IMR-90 (cell line): Measurements from ENCODE around the gene TSC22D3. TPM values are rescaled to one million over a fixed set of nuclear protein-coding genes. Genes with fewer than 3 reads are reported as not detected.

ENCODE experiments used
- ATAC-seq: fragments of 200-7000 bp; cut with Tn5 transposase; 2 replicates; pipeline ENCODE4 v1.9.1; 2020; ENCODE audit warnings: low read depth, mild to moderate bottlenecking, moderate library complexity
- BruUV-seq: library from RNA; stranded (reverse); fragments of 400-500 nt; replicated peaks from 2 replicates; lab custom pipeline; 2021; lab: Mats Ljungman, UMichigan
- CTCF ChIA-PET: fragments of 300-600 bp; formaldehyde crosslinking; extraction: SDS; loops from one replicate; lab custom pipeline; 2021; ENCODE audit warnings: antibody characterized with exemption; lab: Yijun Ruan, JAX
- POLR2A ChIA-PET: fragments of 300-600 bp; sonication (Branson Sonifier 250); formaldehyde crosslinking; loops from one replicate; lab custom pipeline; 2022; ENCODE audit warnings: antibody characterized with exemption; ENCODE audit not compliant: unreplicated experiment; lab: Charles Lee
- DNase-seq: peaks from one replicate; pipeline ENCODE4 v3.0.0; 2013
- H2AFZ ChIP-seq: replicated peaks from 2 replicates; pipeline ENCODE3; 2013; ENCODE audit warnings: low read length, mild to moderate bottlenecking; ENCODE audit not compliant: poor library complexity
- H2AK5ac ChIP-seq: 2 replicates; pipeline ENCODE4 v1.6.1; 2013; ENCODE audit warnings: low read depth, low read length, inconsistent platforms
- H2AK9ac ChIP-seq: replicated peaks from 2 replicates; pipeline ENCODE3; 2013; ENCODE audit warnings: mild to moderate bottlenecking, low read depth, low read length, moderate library complexity; ENCODE audit not compliant: poor library complexity
- H2BK120ac ChIP-seq: 2 replicates; pipeline ENCODE4 v1.6.1; 2013; ENCODE audit warnings: low read depth, low read length, inconsistent platforms
- H2BK15ac ChIP-seq: 3 replicates; pipeline ENCODE4 v1.6.1; 2013; ENCODE audit warnings: low read depth, low read length, inconsistent platforms
- H2BK20ac ChIP-seq: 2 replicates; pipeline ENCODE4 v1.6.1; 2013; ENCODE audit warnings: low read depth, mild to moderate bottlenecking, inconsistent platforms, low read length, moderate library complexity
- H2BK5ac ChIP-seq: 2 replicates; pipeline ENCODE4 v1.6.1; 2013; ENCODE audit warnings: mild to moderate bottlenecking, low read depth, low read length, inconsistent platforms; ENCODE audit not compliant: poor library complexity, severe bottlenecking
- H3K14ac ChIP-seq: replicated peaks from 2 replicates; pipeline ENCODE4 v1.6.1; 2013; ENCODE audit warnings: low read depth, low read length, inconsistent platforms
- H3K18ac ChIP-seq: 2 replicates; pipeline ENCODE4 v1.6.1; 2013; ENCODE audit warnings: low read depth, low read length, control low read depth
- H3K23ac ChIP-seq: 2 replicates; pipeline ENCODE4 v1.6.1; 2013; ENCODE audit warnings: low read depth, low read length, inconsistent platforms
- H3K27ac ChIP-seq: 2 replicates; pipeline ENCODE4 v1.5.1; 2013; ENCODE audit warnings: mild to moderate bottlenecking, control low read depth, low read length; ENCODE audit not compliant: insufficient read depth
- H3K27me3 ChIP-seq: 2 replicates; pipeline ENCODE4 v1.6.1; 2013; ENCODE audit warnings: low read length; ENCODE audit not compliant: control insufficient read depth, insufficient read depth
- H3K36me3 ChIP-seq: 2 replicates; pipeline ENCODE4 v1.6.1; 2013; ENCODE audit warnings: low read length, mixed read lengths; ENCODE audit not compliant: control insufficient read depth, insufficient read depth
- H3K4ac ChIP-seq: 2 replicates; pipeline ENCODE4 v1.6.1; 2013; ENCODE audit warnings: low read depth, low read length, inconsistent platforms
- H3K4me1 ChIP-seq: 2 replicates; pipeline ENCODE4 v1.6.1; 2013; ENCODE audit warnings: low read length, mixed read lengths; ENCODE audit not compliant: control insufficient read depth, insufficient read depth
- H3K4me2 ChIP-seq: 2 replicates; pipeline ENCODE4 v1.6.1; 2013; ENCODE audit warnings: low read depth, mild to moderate bottlenecking, control low read depth, low read length, moderate library complexity
- H3K4me3 ChIP-seq: 2 replicates; pipeline ENCODE4 v1.5.1; 2013; ENCODE audit warnings: low read depth, mild to moderate bottlenecking, control low read depth, low read length, moderate library complexity; ENCODE audit not compliant: insufficient read depth
- H3K56ac ChIP-seq: 2 replicates; pipeline ENCODE4 v1.6.1; 2013; ENCODE audit warnings: low read length, inconsistent platforms; ENCODE audit not compliant: insufficient read depth; ENCODE audit errors: extremely low read depth
- H3K79me1 ChIP-seq, 2 experiments: 2 replicates each; pipeline ENCODE4 v1.6.1; 2013; ENCODE audit warnings: low read length in 2 of 2, inconsistent platforms in 1 of 2, low read depth in 1 of 2
- H3K9ac ChIP-seq: 2 replicates; pipeline ENCODE4 v1.6.1; 2013; ENCODE audit warnings: low read depth, low read length, control low read depth
- H3K9me1 ChIP-seq: 2 replicates; pipeline ENCODE4 v1.6.1; 2013; ENCODE audit warnings: low read length, inconsistent platforms; ENCODE audit not compliant: insufficient read depth
- H3K9me3 ChIP-seq: 2 replicates; pipeline ENCODE4 v1.6.1; 2013; ENCODE audit warnings: low read length; ENCODE audit not compliant: control insufficient read depth, insufficient read depth
- H4K20me1 ChIP-seq: 2 replicates; pipeline ENCODE4 v1.6.1; 2013; ENCODE audit warnings: low read length, inconsistent platforms; ENCODE audit not compliant: insufficient read depth
- H4K5ac ChIP-seq: 2 replicates; pipeline ENCODE4 v1.6.1; 2013; ENCODE audit warnings: mild to moderate bottlenecking, low read depth, low read length, control low read depth
- H4K8ac ChIP-seq, 2 experiments: 2 replicates each; pipeline ENCODE4 v1.6.1; 2013; ENCODE audit warnings: low read depth in 2 of 2, low read length in 2 of 2, control low read depth in 1 of 2, inconsistent platforms in 1 of 2
- H4K91ac ChIP-seq: 2 replicates; pipeline ENCODE4 v1.6.1; 2013; ENCODE audit warnings: low read depth, low read length, inconsistent platforms; ENCODE audit not compliant: insufficient read depth
- BHLHE40 ChIP-seq: fragments of 150-350 bp; IDR thresholded peaks from 2 replicates; pipeline ENCODE4 v1.6.1; 2016; ENCODE audit warnings: mild to moderate bottlenecking, low read depth, low read length
- CEBPB ChIP-seq: IDR thresholded peaks from 2 replicates; pipeline ENCODE4 v1.6.1; 2012; ENCODE audit warnings: low read depth, low read length, improper control_type of control experiment
- CHD1 ChIP-seq: IDR thresholded peaks from 2 replicates; pipeline ENCODE4 v1.6.1; 2012; ENCODE audit warnings: low read depth, low read length, improper control_type of control experiment
- FOS ChIP-seq: fragments of 150-350 bp; IDR thresholded peaks from 2 replicates; pipeline ENCODE4 v1.6.1; 2016; ENCODE audit warnings: low read depth, low read length
- MAFK ChIP-seq: IDR thresholded peaks from 2 replicates; pipeline ENCODE4 v1.6.1; 2012; ENCODE audit warnings: low read depth, low read length, improper control_type of control experiment
- MAZ ChIP-seq: IDR thresholded peaks from 2 replicates; pipeline ENCODE4 v1.6.1; 2012; ENCODE audit warnings: low read depth, mild to moderate bottlenecking, low read length, improper control_type of control experiment, moderate library complexity, borderline replicate concordance
- NFE2L2 ChIP-seq: fragments of 150-350 bp; IDR thresholded peaks from 2 replicates; pipeline ENCODE4 v1.6.1; 2016; ENCODE audit warnings: low read depth, mild to moderate bottlenecking, low read length
- POLR2A ChIP-seq: IDR thresholded peaks from 2 replicates; pipeline ENCODE4 v1.6.1; 2012; ENCODE audit warnings: mild to moderate bottlenecking, low read depth, low read length
- SMC3 ChIP-seq: fragments of 150-350 bp; IDR thresholded peaks from 2 replicates; pipeline ENCODE4 v1.6.1; 2016; ENCODE audit warnings: low read depth, mild to moderate bottlenecking, antibody characterized with exemption, low read length, moderate library complexity
- WGBS, 2 experiments: methylation state at CpG; one replicate each; pipeline versions ENCODE4 v1.1.5 to v1.1.7; 2013; ENCODE audit warnings: missing lambda C conversion rate in 2 of 2; ENCODE audit not compliant: insufficient read length in 1 of 2; ENCODE audit errors: extremely low coverage in 2 of 2; 5-methylcytosine and 5-hydroxymethylcytosine counted together
- dilution Hi-C: fragments of 300-500 bp; cut with HindIII; formaldehyde crosslinking; loops from one replicate; pipeline ENCODE4 v1.14.3; 2018; ENCODE audit warnings: low sequenced_read_pairs; ENCODE audit not compliant: unreplicated experiment
- in situ Hi-C: fragments of 300-500 bp; cut with MboI; formaldehyde crosslinking; loops from 3 replicates; pipeline ENCODE4 v1.14.3; 2019; ENCODE audit warnings: low sequenced_read_pairs, inconsistent platforms, mixed read lengths
- intact Hi-C: fragments of 100-400 bp; cut with micrococcal nuclease; formaldehyde crosslinking; loops from 2 replicates; pipeline ENCODE4 v1.10.0; 2022
- polyA plus RNA-seq, 3 experiments: library from polyadenylated mRNA; depleted of rRNA; stranded (reverse); fragments of >200 nt; gene quantifications; 2 replicates each; pipeline ENCODE4 v1.2.3, GENCODE V29; 2012; ENCODE audit warnings: low replicate concordance in 1 of 3
- total RNA-seq: library from RNA; depleted of rRNA; stranded (reverse); fragments of >200 nt; gene quantifications from 2 replicates; pipeline ENCODE4 v1.2.3, GENCODE V29; 2012
- TF ChIP-seq, protein P1 (sequence below): fragments of 150-350 bp; IDR thresholded peaks from 2 replicates; pipeline ENCODE4 v1.6.1; 2017; ENCODE audit warnings: mild to moderate bottlenecking, antibody characterized with exemption, low read length, low read depth
- TF ChIP-seq, protein P2 (sequence below): conservative IDR thresholded peaks from 2 replicates; pipeline ENCODE4 v1.5.1; 2012; ENCODE audit warnings: mild to moderate bottlenecking, low read depth, low read length, improper control_type of control experiment

TSC22D3 gene
- total and polyA plus RNA-seq, 2 of the 4 experiments (the other 2 are of a cell fraction) = 9.9 to 14.0 TPM

DNA sequence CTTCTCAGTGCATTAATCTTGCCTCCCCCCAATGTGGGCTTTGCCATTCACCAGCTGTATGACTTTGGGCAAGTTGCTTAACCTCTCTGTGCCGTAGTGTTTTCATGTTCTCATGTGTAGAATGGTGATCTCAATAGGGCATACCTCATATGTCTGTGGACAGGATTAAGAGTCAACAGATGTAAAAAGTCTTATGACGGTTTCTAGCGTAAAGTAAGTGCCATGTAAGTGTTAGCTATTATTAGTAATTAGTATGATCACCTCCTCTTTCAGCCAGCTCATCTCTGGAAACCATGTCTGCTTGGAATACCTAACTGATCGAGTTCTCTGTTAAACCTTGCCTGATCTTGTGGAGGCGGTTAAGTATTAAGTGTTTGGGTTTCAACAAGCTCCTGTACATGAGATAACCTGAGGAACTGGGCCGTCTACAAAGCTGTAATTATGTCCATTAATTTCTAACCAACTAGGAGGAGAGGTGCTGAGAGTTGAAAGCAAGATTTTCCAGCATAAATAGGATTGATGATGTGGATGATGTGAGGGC, 66.3 kb downstream of the TSC22D3 start:
- DNase-seq (no peak), ATAC-seq (no peak)
- Histone ChIP-seq H4K8ac (no peak overlapping the region), H2BK15ac (no peak overlapping the region), H3K27me3 (peaks cover 14% of the 10 kb centered on the region), H3K4me2 (no peak overlapping the region), H3K27ac (no peak overlapping the region), H4K91ac (no peak overlapping the region), H3K36me3 (peaks cover 3% of the 10 kb centered on the region; the same call in 1 of the 2 replicates), H3K4ac (no peak overlapping the region), H3K9me3 (no peaks in the 10 kb centered on the region), H2BK5ac (no peak overlapping the region), H3K4me1 (peaks cover 6% of the 10 kb centered on the region; the same call in 1 of the 2 replicates), H2AK9ac (no peak overlapping the region), H3K18ac (no peak overlapping the region), H4K20me1 (no peaks in the 10 kb centered on the region; the same call in 1 of the 2 replicates), H2BK20ac (no peak overlapping the region), H2AFZ (no peak overlapping the region), H3K9ac (no peak overlapping the region), H3K4me3 (no peak overlapping the region), H2BK120ac (no peak overlapping the region), H3K14ac (no peak overlapping the region), H3K9me1 (peaks cover 10% of the 10 kb centered on the region; the same call in 1 of the 2 replicates), H3K56ac (no peak overlapping the region), H2AK5ac (no peak overlapping the region), H3K79me1 (no peaks in the 10 kb centered on the region), H3K23ac (no peak overlapping the region), H4K5ac (no peak overlapping the region)
- CTCF ChIA-PET = interaction anchor here (0.6 kb wide), 1 partner anchor 167 kb away, joined by 3 read pairs; no protein-coding TSS in a partner anchor
- BruUV-seq = no TSS peak
- no CpG with 5 or more reads among the region's 6 CpGs for WGBS, 2 experiments
- in situ Hi-C loops = no loop called here
- intact Hi-C loops = no loop called here
- dilution Hi-C loops = no loop called here
- POLR2A ChIA-PET = no interaction called here
- TF ChIP-seq POLR2A (no peak), MAZ (no peak), CEBPB (no peak), MAFK (no peak), NFE2L2 (no peak), CHD1 (no peak), FOS (no peak), SMC3 (no peak), BHLHE40 (no peak)
- TF ChIP-seq, protein P1, sequence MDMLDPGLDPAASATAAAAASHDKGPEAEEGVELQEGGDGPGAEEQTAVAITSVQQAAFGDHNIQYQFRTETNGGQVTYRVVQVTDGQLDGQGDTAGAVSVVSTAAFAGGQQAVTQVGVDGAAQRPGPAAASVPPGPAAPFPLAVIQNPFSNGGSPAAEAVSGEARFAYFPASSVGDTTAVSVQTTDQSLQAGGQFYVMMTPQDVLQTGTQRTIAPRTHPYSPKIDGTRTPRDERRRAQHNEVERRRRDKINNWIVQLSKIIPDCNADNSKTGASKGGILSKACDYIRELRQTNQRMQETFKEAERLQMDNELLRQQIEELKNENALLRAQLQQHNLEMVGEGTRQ = no peak
- TF ChIP-seq, protein P2, sequence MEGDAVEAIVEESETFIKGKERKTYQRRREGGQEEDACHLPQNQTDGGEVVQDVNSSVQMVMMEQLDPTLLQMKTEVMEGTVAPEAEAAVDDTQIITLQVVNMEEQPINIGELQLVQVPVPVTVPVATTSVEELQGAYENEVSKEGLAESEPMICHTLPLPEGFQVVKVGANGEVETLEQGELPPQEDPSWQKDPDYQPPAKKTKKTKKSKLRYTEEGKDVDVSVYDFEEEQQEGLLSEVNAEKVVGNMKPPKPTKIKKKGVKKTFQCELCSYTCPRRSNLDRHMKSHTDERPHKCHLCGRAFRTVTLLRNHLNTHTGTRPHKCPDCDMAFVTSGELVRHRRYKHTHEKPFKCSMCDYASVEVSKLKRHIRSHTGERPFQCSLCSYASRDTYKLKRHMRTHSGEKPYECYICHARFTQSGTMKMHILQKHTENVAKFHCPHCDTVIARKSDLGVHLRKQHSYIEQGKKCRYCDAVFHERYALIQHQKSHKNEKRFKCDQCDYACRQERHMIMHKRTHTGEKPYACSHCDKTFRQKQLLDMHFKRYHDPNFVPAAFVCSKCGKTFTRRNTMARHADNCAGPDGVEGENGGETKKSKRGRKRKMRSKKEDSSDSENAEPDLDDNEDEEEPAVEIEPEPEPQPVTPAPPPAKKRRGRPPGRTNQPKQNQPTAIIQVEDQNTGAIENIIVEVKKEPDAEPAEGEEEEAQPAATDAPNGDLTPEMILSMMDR = no peak
